ENCODE data around the gene SCRN1.

Gene SCRN1

GRCh38 chr7:29989257-29989995 lies at the start of gene SCRN1:
TSS of gene SCRN1 (minus strand) at chr7:29989801. CDS start at chr7:29969067, 20,734 bp downstream.
- in situ Hi-C loops (cut with MboI; ENCODE audit: low sequenced_read_pairs), result no loop called here

GRCh38 chr7:30038196-30038980 lies 48.8 kb upstream of the SCRN1 start:
- in situ Hi-C loops (cut with MboI; ENCODE audit: low sequenced_read_pairs), result no loop called here

GRCh38 chr7:30036220-30036619 lies 46.6 kb upstream of the SCRN1 start:
- in situ Hi-C loops (cut with MboI; ENCODE audit: low sequenced_read_pairs), result no loop called here

GRCh38 chr7:30034501-30034900 lies 44.9 kb upstream of the SCRN1 start:
- in situ Hi-C loops (cut with MboI; ENCODE audit: low sequenced_read_pairs), result no loop called here

- in situ Hi-C loops (cut with MboI; ENCODE audit: low sequenced_read_pairs), result no loop called here
These were observed 42.9 kb upstream of the SCRN1 start for GRCh38 chr7:30032310-30033125.

GRCh38 chr7:30029696-30030095 lies 40.1 kb upstream of the SCRN1 start:
- in situ Hi-C loops (cut with MboI; ENCODE audit: low sequenced_read_pairs), result no loop called here

- in situ Hi-C loops (cut with MboI; ENCODE audit: low sequenced_read_pairs), result no loop called here
These were observed 39.4 kb upstream of the SCRN1 start for GRCh38 chr7:30028749-30029635.

- in situ Hi-C loops (cut with MboI; ENCODE audit: low sequenced_read_pairs), result no loop called here
These were observed 38.7 kb upstream of the SCRN1 start, which contains the start of gene PLEKHA8 for GRCh38 chr7:30028216-30028748. TSS of gene PLEKHA8 (plus strand) at chr7:30028412. CDS start at chr7:30028763, 351 bp downstream.

GRCh38 chr7:30027740-30028215 lies 38.2 kb upstream of the SCRN1 start:
- in situ Hi-C loops (cut with MboI; ENCODE audit: low sequenced_read_pairs), result no loop called here

GRCh38 chr7:30027065-30027456 lies 37.5 kb upstream of the SCRN1 start:
- in situ Hi-C loops (cut with MboI; ENCODE audit: low sequenced_read_pairs), result no loop called here

- in situ Hi-C loops (cut with MboI; ENCODE audit: low sequenced_read_pairs), result no loop called here
These were observed 36.8 kb upstream of the SCRN1 start, which contains the start of gene FKBP14 for GRCh38 chr7:30026229-30027064. TSS of gene FKBP14 (minus strand) at chr7:30026702. CDS start at chr7:30026508, 194 bp downstream.

- in situ Hi-C loops (cut with MboI; ENCODE audit: low sequenced_read_pairs), result no loop called here
These were observed 33.9 kb upstream of the SCRN1 start for GRCh38 chr7:30023524-30023923.

GRCh38 chr7:30022991-30023390 lies 33.4 kb upstream of the SCRN1 start:
- in situ Hi-C loops (cut with MboI; ENCODE audit: low sequenced_read_pairs), result no loop called here

- in situ Hi-C loops (cut with MboI; ENCODE audit: low sequenced_read_pairs), result no loop called here
These were observed 30.9 kb upstream of the SCRN1 start for GRCh38 chr7:30020535-30020934.

- in situ Hi-C loops (cut with MboI; ENCODE audit: low sequenced_read_pairs), result no loop called here
These were observed 30.4 kb upstream of the SCRN1 start for GRCh38 chr7:30019960-30020359.

- in situ Hi-C loops (cut with MboI; ENCODE audit: low sequenced_read_pairs), result no loop called here
These were observed 29.8 kb upstream of the SCRN1 start for GRCh38 chr7:30019387-30019786.

- in situ Hi-C loops (cut with MboI; ENCODE audit: low sequenced_read_pairs), result no loop called here
These were observed 28.9 kb upstream of the SCRN1 start for GRCh38 chr7:30018451-30018850.

- in situ Hi-C loops (cut with MboI; ENCODE audit: low sequenced_read_pairs), result no loop called here
These were observed 23.2 kb upstream of the SCRN1 start for GRCh38 chr7:30012757-30013156.

- in situ Hi-C loops (cut with MboI; ENCODE audit: low sequenced_read_pairs), result no loop called here
These were observed 20.4 kb upstream of the SCRN1 start for GRCh38 chr7:30010021-30010420.
